Measurements from ENCODE around the gene PARVA. TPM values are rescaled to one million over a fixed set of nuclear protein-coding genes. Genes with fewer than 3 reads are reported as not detected.

The PARVA gene
- total RNA-seq, 1 donor from 2014 or later = 15.0 TPM

DNA sequence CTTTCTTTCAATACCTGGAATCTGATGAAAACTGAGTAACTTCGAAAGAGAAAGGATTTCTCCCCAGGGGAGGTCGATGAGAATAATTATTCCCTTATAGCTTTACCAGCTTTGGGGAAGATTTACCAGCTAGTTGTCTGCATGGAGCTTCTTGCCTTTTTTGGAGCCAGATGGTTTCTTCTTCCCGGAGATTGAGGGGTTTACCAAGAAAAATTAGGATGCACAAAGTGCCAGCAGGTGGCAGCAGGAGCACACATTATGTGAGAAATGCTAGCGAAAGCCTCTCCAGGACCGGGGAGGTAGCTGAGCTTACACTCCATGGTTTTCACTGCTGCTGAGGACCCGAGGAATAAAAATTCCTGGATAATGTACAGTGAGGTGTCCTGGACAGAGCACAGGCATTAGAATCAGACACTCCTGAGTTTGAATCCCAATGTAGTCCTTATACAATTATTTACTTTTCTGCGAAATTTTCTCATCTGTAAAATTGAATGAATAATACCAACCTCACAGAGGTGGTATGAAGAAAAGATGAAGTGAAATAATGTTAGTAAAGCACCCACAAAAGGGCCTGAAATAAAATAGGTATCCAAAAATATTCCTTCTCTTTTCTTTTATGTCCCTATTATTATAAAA, 46.0 kb upstream of the PARVA start:
- Mint-ChIP-seq H3K9me3 (ENCODE audit: unreplicated experiment) (no peaks in the 10 kb centered on the region), H3K27me3 (ENCODE audit: unreplicated experiment) (peaks cover 2% of the 10 kb centered on the region), H3K4me1 (ENCODE audit: low read depth, unreplicated experiment) (peaks cover 22% of the 10 kb centered on the region), H3K36me3 (ENCODE audit: unreplicated experiment) (no peaks in the 10 kb centered on the region), H3K27ac (ENCODE audit: unreplicated experiment) (no peak overlapping the region), H3K4me3 (ENCODE audit: unreplicated experiment) (no peak overlapping the region)
- DNase-seq = peak; percentile 87
- TF ChIP-seq, protein P1, sequence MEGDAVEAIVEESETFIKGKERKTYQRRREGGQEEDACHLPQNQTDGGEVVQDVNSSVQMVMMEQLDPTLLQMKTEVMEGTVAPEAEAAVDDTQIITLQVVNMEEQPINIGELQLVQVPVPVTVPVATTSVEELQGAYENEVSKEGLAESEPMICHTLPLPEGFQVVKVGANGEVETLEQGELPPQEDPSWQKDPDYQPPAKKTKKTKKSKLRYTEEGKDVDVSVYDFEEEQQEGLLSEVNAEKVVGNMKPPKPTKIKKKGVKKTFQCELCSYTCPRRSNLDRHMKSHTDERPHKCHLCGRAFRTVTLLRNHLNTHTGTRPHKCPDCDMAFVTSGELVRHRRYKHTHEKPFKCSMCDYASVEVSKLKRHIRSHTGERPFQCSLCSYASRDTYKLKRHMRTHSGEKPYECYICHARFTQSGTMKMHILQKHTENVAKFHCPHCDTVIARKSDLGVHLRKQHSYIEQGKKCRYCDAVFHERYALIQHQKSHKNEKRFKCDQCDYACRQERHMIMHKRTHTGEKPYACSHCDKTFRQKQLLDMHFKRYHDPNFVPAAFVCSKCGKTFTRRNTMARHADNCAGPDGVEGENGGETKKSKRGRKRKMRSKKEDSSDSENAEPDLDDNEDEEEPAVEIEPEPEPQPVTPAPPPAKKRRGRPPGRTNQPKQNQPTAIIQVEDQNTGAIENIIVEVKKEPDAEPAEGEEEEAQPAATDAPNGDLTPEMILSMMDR (IDR thresholded peaks at IDR 0.05; ENCODE audit: partially characterized antibody, unreplicated experiment) = peak; percentile 78

DNA sequence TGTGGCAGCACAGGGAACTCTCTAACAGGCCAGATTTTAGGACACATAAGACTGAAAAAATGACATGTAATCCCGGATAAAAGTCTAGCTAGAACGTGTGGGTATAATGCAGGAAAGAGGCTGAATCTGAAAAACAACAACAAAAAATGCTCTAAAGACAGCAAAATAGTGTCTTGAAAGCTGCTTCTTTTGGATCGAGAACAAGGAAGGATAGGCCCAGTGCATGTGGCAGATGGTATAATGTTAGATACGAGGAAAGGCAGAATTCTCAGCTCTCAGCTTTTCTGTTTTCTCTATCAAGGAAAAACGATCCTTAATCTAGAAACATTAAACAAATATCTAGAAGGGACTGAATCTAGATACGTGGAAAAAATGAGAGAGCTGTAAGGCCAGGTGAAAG, 33.8 kb upstream of the PARVA start:
- H3K4me3 Mint-ChIP-seq (ENCODE audit: unreplicated experiment) = no peak overlapping the region
- H3K36me3 Mint-ChIP-seq (ENCODE audit: unreplicated experiment) = peaks cover 18% of the 10 kb centered on the region
- no peaks in the 10 kb centered on the region for H3K27me3 Mint-ChIP-seq (ENCODE audit: unreplicated experiment)
- TF ChIP-seq, protein P1 (IDR thresholded peaks at IDR 0.05; ENCODE audit: partially characterized antibody, unreplicated experiment) = no peak
- no peak overlapping the region for H3K27ac Mint-ChIP-seq (ENCODE audit: unreplicated experiment)
- no peak for DNase-seq
- no peaks in the 10 kb centered on the region for H3K4me1 Mint-ChIP-seq (ENCODE audit: low read depth, unreplicated experiment)
- H3K9me3 Mint-ChIP-seq (ENCODE audit: unreplicated experiment) = peaks cover 6% of the 10 kb centered on the region

DNA sequence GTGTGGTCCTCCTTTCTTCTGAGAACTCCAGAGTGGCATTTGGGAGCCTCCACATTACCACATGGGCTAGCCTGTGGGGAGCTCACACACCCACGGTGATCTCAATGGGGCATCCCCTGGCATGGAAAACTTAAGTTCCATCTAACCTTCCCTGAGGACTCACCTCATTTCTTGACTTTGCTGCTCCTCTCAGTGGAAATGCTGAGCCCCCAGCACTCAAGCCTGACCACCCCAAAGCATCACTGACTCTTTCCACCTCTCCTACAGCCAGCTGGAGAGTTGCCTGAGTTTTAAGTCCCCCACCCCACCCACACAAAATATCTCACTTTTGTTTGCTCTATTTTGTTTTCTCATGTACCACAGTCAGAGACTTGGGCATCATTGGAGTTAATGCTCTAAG, 23.8 kb upstream of the PARVA start:
- no peaks in the 10 kb centered on the region for H3K4me1 Mint-ChIP-seq (ENCODE audit: low read depth, unreplicated experiment)
- no peak overlapping the region for H3K27ac Mint-ChIP-seq (ENCODE audit: unreplicated experiment)
- H3K9me3 Mint-ChIP-seq (ENCODE audit: unreplicated experiment) = peaks cover 2% of the 10 kb centered on the region
- H3K4me3 Mint-ChIP-seq (ENCODE audit: unreplicated experiment) = no peak overlapping the region
- TF ChIP-seq, protein P1 (IDR thresholded peaks at IDR 0.05; ENCODE audit: partially characterized antibody, unreplicated experiment) = no peak
- no peaks in the 10 kb centered on the region for H3K36me3 Mint-ChIP-seq (ENCODE audit: unreplicated experiment)
- peaks cover 7% of the 10 kb centered on the region for H3K27me3 Mint-ChIP-seq (ENCODE audit: unreplicated experiment)
- DNase-seq = no peak

DNA sequence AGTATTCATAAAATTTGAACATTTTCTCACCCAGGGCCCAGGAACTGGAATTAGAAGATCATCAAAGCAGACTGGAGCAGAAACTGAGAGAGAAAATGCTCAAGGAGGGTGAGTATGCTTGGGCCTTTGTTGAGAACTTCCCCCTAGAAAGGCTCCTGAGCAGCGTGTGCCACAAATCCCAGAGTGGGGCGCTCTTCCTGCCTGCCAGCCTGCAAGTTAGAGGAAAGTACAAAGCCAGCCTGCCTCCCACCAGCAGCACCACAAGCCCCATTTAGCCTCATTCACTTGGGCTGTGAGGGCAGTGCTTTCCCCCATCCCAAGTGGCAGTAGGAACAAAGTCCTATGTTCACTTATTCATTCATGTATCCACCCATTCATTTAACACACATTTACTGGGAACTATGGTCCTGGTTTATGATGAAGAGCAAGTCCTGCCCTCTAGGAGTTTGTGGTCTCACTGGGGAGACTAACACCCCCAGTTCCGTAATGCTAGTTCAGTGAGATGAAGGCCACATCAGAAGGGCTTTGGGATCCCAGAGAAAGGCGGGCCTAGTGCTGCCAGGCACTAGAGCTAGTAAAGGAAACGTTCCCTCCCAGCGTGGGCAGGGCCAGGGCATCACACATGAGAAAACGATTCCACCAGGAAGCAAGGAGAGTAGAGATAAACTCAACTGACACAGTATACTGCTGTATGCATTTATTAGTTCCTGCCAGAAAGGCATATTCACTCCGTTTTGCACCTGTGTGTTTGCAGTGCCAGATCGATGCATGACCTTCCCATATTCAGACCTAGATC, 22.4 kb upstream of the PARVA start:
- Mint-ChIP-seq H3K4me1 (ENCODE audit: low read depth, unreplicated experiment) (peaks cover 5% of the 10 kb centered on the region), H3K4me3 (ENCODE audit: unreplicated experiment) (no peak overlapping the region), H3K9me3 (ENCODE audit: unreplicated experiment) (peaks cover 2% of the 10 kb centered on the region), H3K27me3 (ENCODE audit: unreplicated experiment) (peaks cover 7% of the 10 kb centered on the region), H3K36me3 (ENCODE audit: unreplicated experiment) (no peaks in the 10 kb centered on the region), H3K27ac (ENCODE audit: unreplicated experiment) (no peak overlapping the region)
- DNase-seq = no peak
- TF ChIP-seq, protein P1 (IDR thresholded peaks at IDR 0.05; ENCODE audit: partially characterized antibody, unreplicated experiment) = no peak
